D721Med (cell line): ENCODE results near the gene CD44.

Source experiments
- DNase-seq: peaks from one replicate; pipeline ENCODE4 v3.0.0; 2011; ENCODE audit warnings: low spot score; ENCODE audit not compliant: insufficient read length
- FAIRE-seq: peaks from 2 replicates; lab custom pipeline; 2011; peaks lifted over from hg19 to GRCh38; lab: Jason Lieb, UNC
- CTCF ChIP-seq: IDR thresholded peaks from 2 replicates; pipeline ENCODE4 v1.5.1; 2012; ENCODE audit warnings: mild to moderate bottlenecking, control low read depth; ENCODE audit not compliant: insufficient read depth; ENCODE audit errors: missing control alignments

CD44 gene

GRCh38 chr11:35158701-35159510, 19.9 kb downstream of the CD44 start:
- TF ChIP-seq CTCF, result no peak
- no peak for DNase-seq
- FAIRE-seq, result no peak

GRCh38 chr11:35160246-35160824, 21.4 kb downstream of the CD44 start:
- no peak for TF ChIP-seq CTCF
- no peak for DNase-seq
- FAIRE-seq, result no peak

GRCh38 chr11:35160902-35161597, 22.1 kb downstream of the CD44 start:
- FAIRE-seq (no peak), DNase-seq (no peak)
- no peak for TF ChIP-seq CTCF

GRCh38 chr11:35162745-35163144, 23.8 kb downstream of the CD44 start:
- TF ChIP-seq CTCF, result no peak
- FAIRE-seq (no peak), DNase-seq (no peak)

- TF ChIP-seq CTCF, result no peak
- FAIRE-seq (no peak), DNase-seq (no peak)
Observed at GRCh38 chr11:35163209-35163608, 24.2 kb downstream of the CD44 start.

GRCh38 chr11:35163702-35164496, 24.9 kb downstream of the CD44 start:
- TF ChIP-seq CTCF, result peak; percentile 1
- no peak for DNase-seq
- FAIRE-seq, result no peak
